Neuronal stem cell (in vitro differentiated cells): ENCODE data around the gene PIK3CD.
"Not testable (repeated sequence)": the region's sequence is repeated elsewhere in the genome, so short reads cannot be mapped to it uniquely, and the experiment has no call there.

ENCODE experiments used
- DNase-seq: peaks from one replicate; pipeline ENCODE4 v3.0.0-alpha.2; 2013; ENCODE audit warnings: low spot score
- H2AFZ ChIP-seq: one replicate; pipeline ENCODE4 v1.6.1; 2013; ENCODE audit warnings: mild to moderate bottlenecking, low read length, inconsistent platforms
- H2AK5ac ChIP-seq: 2 replicates; pipeline ENCODE4 v1.6.1; 2013; ENCODE audit warnings: low read depth, mild to moderate bottlenecking, inconsistent platforms, low read length, moderate library complexity, mixed read lengths
- H2BK120ac ChIP-seq: 2 replicates; pipeline ENCODE4 v1.6.1; 2013; ENCODE audit warnings: low read depth, mild to moderate bottlenecking, inconsistent platforms, low read length, moderate library complexity, mixed read lengths
- H2BK12ac ChIP-seq: one replicate; pipeline ENCODE4 v1.6.1; 2013; ENCODE audit warnings: low read length, inconsistent platforms
- H2BK15ac ChIP-seq: 2 replicates; pipeline ENCODE4 v1.6.1; 2013; ENCODE audit warnings: mild to moderate bottlenecking, low read length, inconsistent platforms, mixed read lengths
- H2BK5ac ChIP-seq: one replicate; pipeline ENCODE4 v1.6.1; 2013; ENCODE audit warnings: inconsistent platforms, mild to moderate bottlenecking, low read length, moderate library complexity
- H3K14ac ChIP-seq: one replicate; pipeline ENCODE4 v1.6.1; 2013; ENCODE audit warnings: low read length, inconsistent platforms
- H3K18ac ChIP-seq: 2 replicates; pipeline ENCODE4 v1.6.1; 2013; ENCODE audit warnings: low read length, inconsistent platforms
- H3K23ac ChIP-seq: 2 replicates; pipeline ENCODE4 v1.6.1; 2013; ENCODE audit warnings: low read depth, mild to moderate bottlenecking, mixed read lengths, low read length, inconsistent platforms; ENCODE audit not compliant: poor library complexity
- H3K27ac ChIP-seq: replicated peaks from 3 replicates; pipeline ENCODE4 v1.5.1; 2013; ENCODE audit warnings: low read length, inconsistent platforms
- H3K27me3 ChIP-seq, 3 experiments: 2 replicates each; pipeline ENCODE4 v1.6.1; 2013; ENCODE audit warnings: low read length in 3 of 3, mild to moderate bottlenecking in 2 of 3, inconsistent platforms in 1 of 3, low read depth in 1 of 3, mixed read lengths in 1 of 3, moderate library complexity in 1 of 3; ENCODE audit not compliant: control insufficient read depth in 3 of 3, insufficient read depth in 3 of 3
- H3K36me3 ChIP-seq, 2 donors: replicated peaks in 1 of 2; 2 replicates each; pipeline ENCODE4 v1.6.1; 2013; ENCODE audit warnings: low read length in 2 of 2; ENCODE audit not compliant: control insufficient read depth in 2 of 2, insufficient read depth in 2 of 2
- H3K4ac ChIP-seq: 2 replicates; pipeline ENCODE4 v1.6.1; 2013; ENCODE audit warnings: inconsistent platforms, mild to moderate bottlenecking, low read length, moderate library complexity
- H3K4me1 ChIP-seq, 2 donors: 1 replicate in 1 of 2; 2 replicates in 1 of 2; pipeline ENCODE4 v1.6.1; 2013; ENCODE audit warnings: low read length in 2 of 2, low read depth in 1 of 2; ENCODE audit not compliant: control insufficient read depth in 2 of 2, insufficient read depth in 1 of 2
- H3K4me2 ChIP-seq: one replicate; pipeline ENCODE4 v1.6.1; 2013; ENCODE audit warnings: mild to moderate bottlenecking, low read length, inconsistent platforms; ENCODE audit not compliant: insufficient read depth, poor library complexity, severe bottlenecking
- H3K4me3 ChIP-seq, 2 donors: 2 replicates each; pipeline ENCODE4 v1.5.1; 2013; ENCODE audit warnings: low read length in 2 of 2, mild to moderate bottlenecking in 2 of 2, inconsistent platforms in 1 of 2, moderate library complexity in 1 of 2
- H3K79me1 ChIP-seq: one replicate; pipeline ENCODE4 v1.6.1; 2013; ENCODE audit warnings: low read depth, mild to moderate bottlenecking, inconsistent platforms, low read length, moderate library complexity
- H3K9ac ChIP-seq: one replicate; pipeline ENCODE4 v1.6.1; 2013; ENCODE audit warnings: mild to moderate bottlenecking, low read depth, low read length, inconsistent platforms; ENCODE audit not compliant: poor library complexity
- H3K9me3 ChIP-seq, 2 donors: replicated peaks in 1 of 2; 2 replicates each; pipeline versions ENCODE3 to v1.6.1; 2013; ENCODE audit warnings: low read length in 2 of 2, mild to moderate bottlenecking in 2 of 2, inconsistent platforms in 1 of 2, low read depth in 1 of 2, mixed read lengths in 1 of 2, moderate library complexity in 1 of 2; ENCODE audit not compliant: control insufficient read depth in 2 of 2, insufficient read depth in 1 of 2
- H4K8ac ChIP-seq: one replicate; pipeline ENCODE4 v1.6.1; 2013; ENCODE audit warnings: low read depth, mild to moderate bottlenecking, inconsistent platforms, low read length, moderate library complexity
- H4K91ac ChIP-seq: one replicate; pipeline ENCODE4 v1.6.1; 2013; ENCODE audit warnings: low read length, low read depth, mild to moderate bottlenecking, inconsistent platforms; ENCODE audit not compliant: poor library complexity
- WGBS, 2 donors: extraction: QIAGEN DNeasy Blood & Tissue Kit; methylation state at CpG; one replicate each; pipeline ENCODE4 v1.1.7; 2013; ENCODE audit warnings: missing lambda C conversion rate in 2 of 2, mixed read lengths in 1 of 2; ENCODE audit not compliant: insufficient read length in 2 of 2, insufficient replicate concordance in 1 of 2; ENCODE audit errors: extremely low coverage in 2 of 2; 5-methylcytosine and 5-hydroxymethylcytosine counted together

PIK3CD gene

DNA sequence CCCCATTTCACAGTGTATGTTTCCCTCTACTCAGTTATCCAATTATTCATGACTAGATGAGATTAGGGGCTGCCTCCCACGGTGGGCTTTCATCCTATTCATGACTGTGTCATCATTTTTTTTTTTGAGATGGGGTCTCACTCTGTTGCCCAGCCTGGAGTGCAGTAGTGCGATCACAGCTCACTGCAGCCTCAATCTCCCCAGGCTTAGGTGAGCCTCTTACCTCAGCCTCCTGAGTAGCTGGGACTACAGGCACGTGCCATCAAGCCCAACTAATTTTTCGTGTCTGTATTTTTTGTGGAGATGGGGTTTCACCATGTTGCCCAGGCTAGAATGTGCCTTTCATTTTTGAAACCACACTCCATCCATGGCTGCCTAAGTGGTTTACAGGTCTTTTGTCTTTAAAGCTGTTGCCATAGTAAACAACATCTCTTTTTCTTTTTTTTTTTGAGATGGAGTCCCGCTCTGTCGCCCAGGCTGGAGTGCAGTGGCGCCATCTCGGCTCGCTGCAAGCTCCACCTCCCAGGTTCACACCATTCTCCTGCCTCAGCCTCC lies 60.0 kb downstream of the PIK3CD start:
- no CpG with 5 or more reads among the region's 9 CpGs for WGBS, 2 donors
- Histone ChIP-seq H3K79me1 (no peaks in the 10 kb centered on the region), H3K4me2 (no peak overlapping the region), H3K23ac (no peak overlapping the region), H3K27ac (no peak overlapping the region), H4K91ac (no peak overlapping the region), H2BK12ac (no peak overlapping the region), H2AFZ (no peak overlapping the region), H3K9ac (no peak overlapping the region), H3K14ac (no peak overlapping the region), H2BK15ac (no peak overlapping the region), H3K27me3 (no peaks in the 10 kb centered on the region), H3K4me1 (no peaks in the 10 kb centered on the region), H3K4ac (no peak overlapping the region), H2BK5ac (no peak overlapping the region), H3K9me3 (no peaks in the 10 kb centered on the region), H3K4me3 (no peak overlapping the region), H2BK120ac (no peak overlapping the region), H3K18ac (no peak overlapping the region), H4K8ac (no peak overlapping the region), H3K36me3 (no peaks in the 10 kb centered on the region), H2AK5ac (no peak overlapping the region)
- no peak for DNase-seq

DNA sequence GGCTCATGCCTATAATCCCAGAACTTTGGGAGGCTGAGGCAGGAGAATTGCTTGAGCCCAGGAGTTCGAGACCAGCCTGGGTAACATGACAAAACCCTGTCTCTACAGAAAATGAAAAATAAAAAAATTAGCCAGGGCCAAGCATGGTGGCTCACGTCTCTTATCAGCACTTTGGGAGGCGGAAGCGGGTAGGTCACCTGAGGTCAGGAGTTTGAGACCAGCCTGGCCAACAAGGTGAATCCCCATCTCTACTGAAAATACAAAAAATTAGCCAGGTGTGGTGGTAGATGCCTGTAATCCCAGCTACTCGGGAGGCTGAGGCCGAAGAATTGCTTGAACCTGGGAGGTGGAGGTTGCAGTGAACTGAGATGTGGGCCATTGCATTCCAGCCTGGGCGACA lies 61.2 kb downstream of the PIK3CD start:
- H3K4me2 ChIP-seq, H3K27me3 ChIP-seq, H2AFZ ChIP-seq, H3K4ac ChIP-seq, H4K8ac ChIP-seq, H3K4me1 ChIP-seq, H2AK5ac ChIP-seq, H3K9ac ChIP-seq, H3K36me3 ChIP-seq, H3K4me3 ChIP-seq, H2BK12ac ChIP-seq, H3K23ac ChIP-seq, H3K14ac ChIP-seq, H3K9me3 ChIP-seq, H3K79me1 ChIP-seq, H3K27ac ChIP-seq, H2BK120ac ChIP-seq, H2BK15ac ChIP-seq, H4K91ac ChIP-seq, DNase-seq, H2BK5ac ChIP-seq, H3K18ac ChIP-seq: not testable (repeated sequence)
- whole genome bisulfite sequencing, 2 donors: no CpG with 5 or more reads among the region's 7 CpGs

DNA sequence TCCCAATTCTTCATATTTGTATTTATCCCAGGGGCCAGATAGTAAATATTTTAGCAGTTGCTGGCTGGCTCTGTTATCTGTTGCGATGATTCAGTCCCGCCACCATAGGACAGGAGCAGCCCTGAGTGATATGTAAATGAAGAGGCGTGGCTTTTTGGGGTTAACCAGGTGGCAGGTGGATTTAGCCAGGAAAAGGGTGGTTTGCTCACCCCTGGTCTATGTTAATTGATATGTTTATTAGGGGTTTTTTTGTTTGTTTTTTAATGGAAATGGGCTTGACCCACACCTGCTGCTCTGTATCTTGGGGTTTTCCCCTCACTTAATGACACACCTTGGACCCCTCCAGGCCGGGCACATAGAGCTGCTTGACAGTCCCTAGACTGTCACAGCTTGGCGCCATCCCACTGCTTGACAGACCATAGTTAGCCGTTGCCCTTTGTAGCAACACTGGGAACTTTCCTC lies 62.8 kb downstream of the PIK3CD start:
- Histone ChIP-seq H3K14ac (no peak overlapping the region), H2BK5ac (no peak overlapping the region), H3K9me3 (no peaks in the 10 kb centered on the region), H2BK120ac (no peak overlapping the region), H3K23ac (no peak overlapping the region), H3K27me3 (no peaks in the 10 kb centered on the region), H3K27ac (no peak overlapping the region), H3K4me3 (no peak overlapping the region), H3K36me3 (no peaks in the 10 kb centered on the region), H4K91ac (no peak overlapping the region), H3K9ac (no peak overlapping the region), H2BK12ac (no peak overlapping the region), H2AFZ (no peak overlapping the region), H3K4me1 (peaks cover 2 to 5% of the 10 kb centered on the region in 2 donors), H3K4ac (no peak overlapping the region), H3K18ac (no peak overlapping the region), H3K4me2 (no peak overlapping the region), H3K79me1 (no peaks in the 10 kb centered on the region), H4K8ac (no peak overlapping the region), H2AK5ac (no peak overlapping the region), H2BK15ac (no peak overlapping the region)
- DNase-seq: no peak
- WGBS, 2 donors: no CpG with 5 or more reads among the region's 6 CpGs

DNA sequence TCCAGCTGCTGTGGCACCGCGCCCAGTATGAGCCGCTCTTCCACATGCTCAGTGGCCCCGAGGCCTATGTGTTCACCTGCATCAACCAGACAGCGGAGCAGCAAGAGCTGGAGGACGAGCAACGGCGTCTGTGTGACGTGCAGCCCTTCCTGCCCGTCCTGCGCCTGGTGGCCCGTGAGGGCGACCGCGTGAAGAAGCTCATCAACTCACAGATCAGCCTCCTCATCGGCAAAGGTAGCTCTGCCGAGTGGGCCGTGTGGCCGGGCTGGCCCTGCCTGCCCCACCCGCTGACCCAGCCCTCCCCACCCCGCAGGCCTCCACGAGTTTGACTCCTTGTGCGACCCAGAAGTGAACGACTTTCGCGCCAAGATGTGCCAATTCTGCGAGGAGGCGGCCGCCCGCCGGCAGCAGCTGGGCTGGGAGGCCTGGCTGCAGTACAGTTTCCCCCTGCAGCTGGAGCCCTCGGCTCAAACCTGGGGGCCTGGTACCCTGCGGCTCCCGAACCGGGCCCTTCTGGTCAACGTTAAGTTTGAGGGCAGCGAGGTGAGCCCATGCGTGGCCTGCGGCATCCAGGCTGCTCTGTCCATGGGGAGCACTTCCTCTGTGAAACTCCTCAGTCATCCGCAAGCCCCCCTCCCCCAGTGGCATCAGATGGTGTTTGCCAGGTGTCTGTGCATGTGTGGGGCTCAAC lies 64.2 kb downstream of the PIK3CD start:
- no peak overlapping the region for H4K8ac ChIP-seq
- H3K27me3 ChIP-seq: no peaks in the 10 kb centered on the region
- H3K27ac ChIP-seq: no peak overlapping the region
- H3K18ac ChIP-seq: peak overlapping the region; percentile 3
- peaks cover 2 to 5% of the 10 kb centered on the region in 2 donors for H3K4me1 ChIP-seq
- DNase-seq: no peak
- peak overlapping the region; percentile 38 for H3K14ac ChIP-seq
- H3K4ac ChIP-seq: no peak overlapping the region
- no peak overlapping the region for H2BK120ac ChIP-seq
- no CpG with 5 or more reads among the region's 40 CpGs for WGBS, 2 donors
- H3K36me3 ChIP-seq: no peaks in the 10 kb centered on the region
- no peak overlapping the region for H3K4me2 ChIP-seq
- no peak overlapping the region for H4K91ac ChIP-seq
- H2BK12ac ChIP-seq: no peak overlapping the region
- no peak overlapping the region for H3K9ac ChIP-seq
- no peaks in the 10 kb centered on the region for H3K79me1 ChIP-seq
- no peak overlapping the region for H2BK15ac ChIP-seq
- no peak overlapping the region for H3K23ac ChIP-seq
- H3K9me3 ChIP-seq: no peaks in the 10 kb centered on the region
- no peak overlapping the region for H2BK5ac ChIP-seq
- H3K4me3 ChIP-seq: no peak overlapping the region
- H2AK5ac ChIP-seq: peak overlapping the region; percentile 3
- H2AFZ ChIP-seq: no peak overlapping the region
